ENCODE measurements around the gene VENTX. TPM values are rescaled to one million over a fixed set of nuclear protein-coding genes. Genes with fewer than 3 reads are reported as not detected.

Gene VENTX
- total and polyA plus RNA-seq, 2 experiments from 2014 or later: not detected

- no peak overlapping the region for H3K9ac ChIP-seq
- H3K27ac ChIP-seq: no peak overlapping the region
- no peaks in the 10 kb centered on the region for H3K4me1 ChIP-seq (ENCODE audit: insufficient read depth)
- H3K9me2 ChIP-seq (ENCODE audit: insufficient read depth): no peaks in the 10 kb centered on the region
- DNase-seq: no peak
- in situ Hi-C loops (cut with MboI): no loop called here
- no peak overlapping the region for H3K4me3 ChIP-seq
- no peak overlapping the region for H2AFZ ChIP-seq
- no peak for TF ChIP-seq EZH2 (IDR thresholded peaks at IDR 0.05; ENCODE audit: insufficient read depth, poor library complexity, severe bottlenecking)
- TF ChIP-seq EZH2phosphoT487 (IDR thresholded peaks at IDR 0.05; ENCODE audit: insufficient read depth, low read depth): no peak
- H3K9me3 ChIP-seq (ENCODE audit: low read depth): no peaks in the 10 kb centered on the region
- no peak overlapping the region for H3K4me2 ChIP-seq (ENCODE audit: unreplicated experiment)
- no peaks in the 10 kb centered on the region for H3K36me3 ChIP-seq (ENCODE audit: low read depth)
- H3K79me2 ChIP-seq (ENCODE audit: insufficient read depth): no peaks in the 10 kb centered on the region
- peaks cover 26% of the 10 kb centered on the region for H3K27me3 ChIP-seq (replicated peaks; ENCODE audit: insufficient read depth)
- WGBS, 2 experiments (ENCODE audit: low coverage in 1 of 2, low lambda C conversion rate in 2 of 2, missing lambda C conversion rate in 2 of 2): 23 to 25% methylated on average over 14 of the region's 14 CpGs
- no peaks in the 10 kb centered on the region for H3F3A ChIP-seq (ENCODE audit: insufficient read depth)
- no peaks in the 10 kb centered on the region for H4K20me1 ChIP-seq (ENCODE audit: insufficient read depth)
Observed at GRCh38 chr10:133224076-133224475, 13.6 kb upstream of the VENTX start.

- in situ Hi-C loops (cut with MboI): no loop called here
- WGBS, 2 experiments (ENCODE audit: low coverage in 1 of 2, low lambda C conversion rate in 2 of 2, missing lambda C conversion rate in 2 of 2): 70 to 71% methylated on average over 25 of the region's 25 CpGs
Observed at GRCh38 chr10:133224756-133225372, 12.8 kb upstream of the VENTX start.

GRCh38 chr10:133225707-133226191 is 11.9 kb upstream of the VENTX start:
- H3K9me2 ChIP-seq (ENCODE audit: insufficient read depth): no peaks in the 10 kb centered on the region
- WGBS, 2 experiments (ENCODE audit: low coverage in 1 of 2, low lambda C conversion rate in 2 of 2, missing lambda C conversion rate in 2 of 2): 74 to 76% methylated on average over 20 to 23 of the region's 23 CpGs
- H3K27me3 ChIP-seq (replicated peaks; ENCODE audit: insufficient read depth): peaks cover 31% of the 10 kb centered on the region
- no peaks in the 10 kb centered on the region for H3K36me3 ChIP-seq (ENCODE audit: low read depth)
- H3K4me2 ChIP-seq (ENCODE audit: unreplicated experiment): no peak overlapping the region
- no peak overlapping the region for H3K9ac ChIP-seq
- DNase-seq: no peak
- no peaks in the 10 kb centered on the region for H3F3A ChIP-seq (ENCODE audit: insufficient read depth)
- H2AFZ ChIP-seq: no peak overlapping the region
- TF ChIP-seq EZH2phosphoT487 (IDR thresholded peaks at IDR 0.05; ENCODE audit: insufficient read depth, low read depth) (no peak), EZH2 (IDR thresholded peaks at IDR 0.05; ENCODE audit: insufficient read depth, poor library complexity, severe bottlenecking) (no peak)
- H3K4me1 ChIP-seq (ENCODE audit: insufficient read depth): no peaks in the 10 kb centered on the region
- H3K79me2 ChIP-seq (ENCODE audit: insufficient read depth): no peaks in the 10 kb centered on the region
- no peak overlapping the region for H3K27ac ChIP-seq
- in situ Hi-C loops (cut with MboI): no loop called here
- H4K20me1 ChIP-seq (ENCODE audit: insufficient read depth): no peaks in the 10 kb centered on the region
- no peaks in the 10 kb centered on the region for H3K9me3 ChIP-seq (ENCODE audit: low read depth)
- no peak overlapping the region for H3K4me3 ChIP-seq

More at GRCh38 chr10:133224756-133225372, 12.8 kb upstream of the VENTX start:
- Histone ChIP-seq H2AFZ (no peak overlapping the region), H3K4me2 (ENCODE audit: unreplicated experiment) (no peak overlapping the region), H3K27ac (no peak overlapping the region), H3K4me3 (no peak overlapping the region), H3K36me3 (ENCODE audit: low read depth) (no peaks in the 10 kb centered on the region), H3K9me3 (ENCODE audit: low read depth) (no peaks in the 10 kb centered on the region), H3K9ac (no peak overlapping the region), H4K20me1 (ENCODE audit: insufficient read depth) (no peaks in the 10 kb centered on the region), H3F3A (ENCODE audit: insufficient read depth) (no peaks in the 10 kb centered on the region), H3K4me1 (ENCODE audit: insufficient read depth) (no peaks in the 10 kb centered on the region), H3K9me2 (ENCODE audit: insufficient read depth) (no peaks in the 10 kb centered on the region), H3K27me3 (replicated peaks; ENCODE audit: insufficient read depth) (peaks cover 31% of the 10 kb centered on the region), H3K79me2 (ENCODE audit: insufficient read depth) (no peaks in the 10 kb centered on the region)
- TF ChIP-seq EZH2phosphoT487 (IDR thresholded peaks at IDR 0.05; ENCODE audit: insufficient read depth, low read depth) (no peak), EZH2 (IDR thresholded peaks at IDR 0.05; ENCODE audit: insufficient read depth, poor library complexity, severe bottlenecking) (no peak)
- no peak for DNase-seq

- Histone ChIP-seq H3K79me2 (ENCODE audit: insufficient read depth) (no peaks in the 10 kb centered on the region), H3K9me2 (ENCODE audit: insufficient read depth) (no peaks in the 10 kb centered on the region), H3K4me3 (no peak overlapping the region), H3K9me3 (ENCODE audit: low read depth) (no peaks in the 10 kb centered on the region), H3F3A (ENCODE audit: insufficient read depth) (no peaks in the 10 kb centered on the region), H2AFZ (no peak overlapping the region), H3K9ac (no peak overlapping the region), H3K4me1 (ENCODE audit: insufficient read depth) (no peaks in the 10 kb centered on the region), H3K27ac (no peak overlapping the region), H3K36me3 (ENCODE audit: low read depth) (no peaks in the 10 kb centered on the region), H4K20me1 (ENCODE audit: insufficient read depth) (no peaks in the 10 kb centered on the region), H3K27me3 (replicated peaks; ENCODE audit: insufficient read depth) (peaks cover 33% of the 10 kb centered on the region), H3K4me2 (ENCODE audit: unreplicated experiment) (no peak overlapping the region)
- TF ChIP-seq EZH2 (IDR thresholded peaks at IDR 0.05; ENCODE audit: insufficient read depth, poor library complexity, severe bottlenecking): no peak
- TF ChIP-seq EZH2phosphoT487 (IDR thresholded peaks at IDR 0.05; ENCODE audit: insufficient read depth, low read depth): no peak
- WGBS, 2 experiments (ENCODE audit: low coverage in 1 of 2, low lambda C conversion rate in 2 of 2, missing lambda C conversion rate in 2 of 2): 36 to 37% methylated on average over 27 to 30 of the region's 30 CpGs
- peak; percentile 45 for DNase-seq
- in situ Hi-C loops (cut with MboI): no loop called here
Observed at GRCh38 chr10:133226251-133226808, 11.3 kb upstream of the VENTX start.

Measured in GM23248 (cell line).